Gastroesophageal sphincter (tissue), 4 donors: ENCODE measurements around the gene DNAH9. TPM values are rescaled to one million over a fixed set of nuclear protein-coding genes. Genes with fewer than 3 reads are reported as not detected.

ENCODE experiments used
- ATAC-seq: fragments of 150-250 bp; one replicate; pipeline ENCODE4 v1.9.1; 2016; ENCODE audit warnings: mild to moderate bottlenecking, moderate library complexity
- H3K27ac ChIP-seq, 4 donors: fragments of 200-600 bp; sonication (generic) in 3 of 4; 1 replicate in 3 of 4; 2 replicates in 1 of 4; pipeline ENCODE4 v1.5.1; 2016 to 2019
- H3K27me3 ChIP-seq: fragments of 200-600 bp; sonication (generic); one replicate; pipeline ENCODE4 v1.5.1; 2019
- H3K36me3 ChIP-seq, 2 donors: fragments of 200-600 bp; sonication (generic); one replicate each; pipeline ENCODE4 v1.5.1; 2019; ENCODE audit warnings: control low read depth in 1 of 2
- H3K4me1 ChIP-seq, 3 donors: fragments of 200-600 bp; sonication (generic); 1 replicate in 2 of 3; 2 replicates in 1 of 3; pipeline ENCODE4 v1.5.1; 2016 to 2019; ENCODE audit warnings: control low read depth in 2 of 3
- H3K4me3 ChIP-seq, 2 donors: fragments of 200-600 bp; sonication (generic); one replicate each; pipeline ENCODE4 v1.5.1; 2019; ENCODE audit warnings: mild to moderate bottlenecking in 1 of 2, moderate library complexity in 1 of 2
- H3K9me3 ChIP-seq, 3 donors: fragments of 200-600 bp; sonication (generic); one replicate each; pipeline ENCODE4 v1.5.1; 2017 to 2019; ENCODE audit warnings: control low read depth in 2 of 3
- EP300 ChIP-seq: sonication (generic); formaldehyde crosslinking; IDR thresholded peaks from one replicate; pipeline ENCODE4 v1.6.1; 2017; ENCODE audit warnings: antibody characterized with exemption, mild to moderate bottlenecking
- POLR2A ChIP-seq, 2 donors: fragments of 450-650 bp; IDR thresholded peaks; one replicate each; pipeline ENCODE4 v1.6.1; 2017; ENCODE audit warnings: antibody characterized with exemption in 2 of 2, mild to moderate bottlenecking in 2 of 2, moderate library complexity in 1 of 2
- POLR2AphosphoS5 ChIP-seq: sonication (generic); formaldehyde crosslinking; IDR thresholded peaks from one replicate; pipeline ENCODE4 v1.6.1; 2017; ENCODE audit warnings: antibody characterized with exemption
- WGBS, 2 donors: methylation state at CpG; one replicate each; pipeline ENCODE4 v1.1.5; 2018; ENCODE audit warnings: low coverage in 1 of 2; 5-methylcytosine and 5-hydroxymethylcytosine counted together
- total RNA-seq, 4 donors: library from RNA; depleted of rRNA; stranded (reverse); fragments of >200 nt; gene quantifications; one replicate each; pipeline ENCODE4 v1.1.0, GENCODE V29; 2016
- TF ChIP-seq, protein P1 (sequence below), 4 experiments: fragments of 200-600 bp in 2 of 4; fragments of 450-650 bp in 2 of 4; sonication (generic) in 1 of 4; IDR thresholded peaks; one replicate each; pipeline ENCODE4 v1.5.1; 2017 to 2019; ENCODE audit warnings: antibody characterized with exemption in 4 of 4, mild to moderate bottlenecking in 2 of 4, moderate library complexity in 2 of 4

The DNAH9 gene
- total RNA-seq, 4 donors from 2014 or later: 0.12 to 0.15 (median 0.13) TPM; not detected in 1

DNA sequence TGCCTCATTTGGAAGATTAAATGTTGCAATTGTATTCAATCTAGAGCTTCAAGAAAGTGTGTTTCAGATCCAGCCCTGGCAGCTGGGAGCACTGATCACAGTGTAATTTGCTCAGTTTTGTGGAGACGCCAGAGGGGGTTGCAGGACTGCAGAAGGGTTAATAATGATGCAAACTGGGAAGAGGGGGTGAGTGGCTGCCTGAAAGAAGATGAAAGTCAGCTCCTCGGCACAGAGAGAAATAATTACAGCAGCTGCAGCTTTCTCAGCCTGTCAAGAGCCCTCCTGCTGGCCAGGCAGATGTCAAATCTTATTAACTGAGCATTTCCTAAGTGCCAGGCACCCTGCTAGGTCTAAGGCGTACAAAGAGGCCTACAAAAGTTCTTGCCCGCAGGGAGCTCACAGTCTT lies 301.3 kb downstream of the DNAH9 start:
- 28 to 38% methylated on average over 4 of the region's 4 CpGs for WGBS, 2 donors
- ATAC-seq: no peak
- no peak for TF ChIP-seq POLR2A (IDR thresholded peaks at IDR 0.05)
- TF ChIP-seq POLR2AphosphoS5: no peak
- TF ChIP-seq, protein P1, sequence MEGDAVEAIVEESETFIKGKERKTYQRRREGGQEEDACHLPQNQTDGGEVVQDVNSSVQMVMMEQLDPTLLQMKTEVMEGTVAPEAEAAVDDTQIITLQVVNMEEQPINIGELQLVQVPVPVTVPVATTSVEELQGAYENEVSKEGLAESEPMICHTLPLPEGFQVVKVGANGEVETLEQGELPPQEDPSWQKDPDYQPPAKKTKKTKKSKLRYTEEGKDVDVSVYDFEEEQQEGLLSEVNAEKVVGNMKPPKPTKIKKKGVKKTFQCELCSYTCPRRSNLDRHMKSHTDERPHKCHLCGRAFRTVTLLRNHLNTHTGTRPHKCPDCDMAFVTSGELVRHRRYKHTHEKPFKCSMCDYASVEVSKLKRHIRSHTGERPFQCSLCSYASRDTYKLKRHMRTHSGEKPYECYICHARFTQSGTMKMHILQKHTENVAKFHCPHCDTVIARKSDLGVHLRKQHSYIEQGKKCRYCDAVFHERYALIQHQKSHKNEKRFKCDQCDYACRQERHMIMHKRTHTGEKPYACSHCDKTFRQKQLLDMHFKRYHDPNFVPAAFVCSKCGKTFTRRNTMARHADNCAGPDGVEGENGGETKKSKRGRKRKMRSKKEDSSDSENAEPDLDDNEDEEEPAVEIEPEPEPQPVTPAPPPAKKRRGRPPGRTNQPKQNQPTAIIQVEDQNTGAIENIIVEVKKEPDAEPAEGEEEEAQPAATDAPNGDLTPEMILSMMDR (IDR thresholded peaks at IDR 0.05): no peak
- no peak for TF ChIP-seq EP300

GRCh38 chr17:11900041-11900476 lies 301.8 kb downstream of the DNAH9 start:
- Histone ChIP-seq H3K4me3 (no peak overlapping the region), H3K27me3 (no peaks in the 10 kb centered on the region), H3K36me3 (no peaks in the 10 kb centered on the region), H3K4me1 (peaks cover 0 to 13% (median 0%) of the 10 kb centered on the region in 3 donors), H3K27ac (peak overlapping the region in 1 of 4 donors; percentile 24), H3K9me3 (no peaks in the 10 kb centered on the region)
- TF ChIP-seq, protein P1 (IDR thresholded peaks at IDR 0.05): no peak
- no peak for TF ChIP-seq EP300
- no peak for TF ChIP-seq POLR2A (IDR thresholded peaks at IDR 0.05)
- TF ChIP-seq POLR2AphosphoS5: no peak
- ATAC-seq: peak; percentile 60
- 14 to 30% methylated on average over 4 to 6 of the region's 6 CpGs for WGBS, 2 donors

More for the DNA sequence above, 301.3 kb downstream of the DNAH9 start:
- H3K36me3 ChIP-seq: no peaks in the 10 kb centered on the region
- H3K27ac ChIP-seq: peak overlapping the region in 1 of 4 donors; percentile 24
- peaks cover 0 to 13% (median 0%) of the 10 kb centered on the region in 3 donors for H3K4me1 ChIP-seq
- H3K9me3 ChIP-seq: no peaks in the 10 kb centered on the region
- no peak overlapping the region for H3K4me3 ChIP-seq
- H3K27me3 ChIP-seq: no peaks in the 10 kb centered on the region

GRCh38 chr17:11900655-11901054 lies 302.4 kb downstream of the DNAH9 start:
- H3K4me1 ChIP-seq: peaks cover 0 to 13% (median 0%) of the 10 kb centered on the region in 3 donors
- no peak overlapping the region for H3K4me3 ChIP-seq
- no peak overlapping the region for H3K27ac ChIP-seq
- H3K36me3 ChIP-seq: no peaks in the 10 kb centered on the region
- no peaks in the 10 kb centered on the region for H3K27me3 ChIP-seq
- ATAC-seq: no peak
- H3K9me3 ChIP-seq: no peaks in the 10 kb centered on the region
- WGBS, 2 donors: 77 to 92% methylated on average over 3 of the region's 3 CpGs
- TF ChIP-seq POLR2A (IDR thresholded peaks at IDR 0.05) (no peak), EP300 (no peak), POLR2AphosphoS5 (no peak)
- TF ChIP-seq, protein P1 (IDR thresholded peaks at IDR 0.05): no peak

DNA sequence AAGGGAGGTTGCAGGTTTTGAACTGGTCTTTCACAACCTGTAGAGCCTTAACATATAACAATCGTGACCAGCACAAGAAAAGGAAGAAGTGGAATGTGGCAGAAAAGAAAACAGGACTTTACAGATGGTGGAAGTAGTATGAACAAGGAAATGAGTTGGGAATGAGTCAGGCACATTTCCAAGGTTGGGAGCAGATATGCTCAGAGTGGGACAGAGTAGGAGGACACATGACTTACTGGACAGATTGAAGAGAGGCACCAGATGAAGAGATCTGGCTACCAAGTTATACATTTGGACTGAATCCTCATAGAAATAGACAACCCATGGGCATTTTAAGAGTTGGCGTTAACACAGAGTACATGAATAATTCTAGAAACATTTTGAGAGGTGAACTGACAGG lies 303.7 kb downstream of the DNAH9 start:
- TF ChIP-seq, protein P1 (IDR thresholded peaks at IDR 0.05): no peak
- TF ChIP-seq EP300 (no peak), POLR2A (IDR thresholded peaks at IDR 0.05) (no peak), POLR2AphosphoS5 (no peak)
- H3K4me1 ChIP-seq: peaks cover 0 to 13% (median 0%) of the 10 kb centered on the region in 3 donors
- no peak overlapping the region for H3K27ac ChIP-seq
- H3K9me3 ChIP-seq: no peaks in the 10 kb centered on the region
- H3K27me3 ChIP-seq: no peaks in the 10 kb centered on the region
- no peak overlapping the region for H3K4me3 ChIP-seq
- WGBS, 2 donors: 72% methylated on average over 2 of the region's 2 CpGs; no CpG with 5 or more reads in 1 of the 2 donors
- ATAC-seq: no peak
- H3K36me3 ChIP-seq: no peaks in the 10 kb centered on the region

GRCh38 chr17:11908711-11909146 lies 310.5 kb downstream of the DNAH9 start:
- Histone ChIP-seq H3K36me3 (no peaks in the 10 kb centered on the region), H3K4me3 (no peak overlapping the region), H3K27me3 (no peaks in the 10 kb centered on the region), H3K4me1 (no peaks in the 10 kb centered on the region), H3K9me3 (peaks cover 0 to 24% (median 0%) of the 10 kb centered on the region in 3 donors), H3K27ac (no peak overlapping the region)
- no peak for ATAC-seq
- TF ChIP-seq EP300 (no peak), POLR2A (IDR thresholded peaks at IDR 0.05) (no peak)
- WGBS, 2 donors: 37 to 53% methylated on average over 6 to 7 of the region's 7 CpGs
